Activated T-helper 9 cell treated with anti-CD3 and anti-CD28 coated beads, Interleukin-2, amount 50 U/mL, for 16 hours (primary cell): ENCODE data around the gene SLC25A15.

Source experiments
- DNase-seq: peaks from one replicate; pipeline ENCODE4 v3.0.0-alpha.2; 2020; ENCODE audit warnings: low read depth

The SLC25A15 gene

GRCh38 chr13:40789275-40790153 is at the start of gene SLC25A15:
Gene SLC25A15 (plus strand): TSS chr13:40789611. CDS start chr13:40793227, 3,616 bp downstream.
- peak; percentile 65 for DNase-seq

GRCh38 chr13:40749327-40749726 is 40.1 kb upstream of the SLC25A15 start:
- DNase-seq, result no peak

GRCh38 chr13:40755082-40755700 is 34.2 kb upstream of the SLC25A15 start:
- DNase-seq, result no peak

GRCh38 chr13:40756042-40756441 is 33.4 kb upstream of the SLC25A15 start:
- DNase-seq, result no peak

- no peak for DNase-seq
Measured at GRCh38 chr13:40758811-40759210, 30.6 kb upstream of the SLC25A15 start.

- no peak for DNase-seq
Measured at GRCh38 chr13:40762849-40763248, 26.6 kb upstream of the SLC25A15 start.

GRCh38 chr13:40764587-40765403 is 24.6 kb upstream of the SLC25A15 start:
- DNase-seq, result no peak

GRCh38 chr13:40765602-40766001 is 23.8 kb upstream of the SLC25A15 start:
- no peak for DNase-seq

GRCh38 chr13:40769970-40770369 is 19.4 kb upstream of the SLC25A15 start:
- no peak for DNase-seq

GRCh38 chr13:40770609-40770933 is 18.8 kb upstream of the SLC25A15 start:
- DNase-seq, result no peak

GRCh38 chr13:40770934-40771618 is 18.3 kb upstream of the SLC25A15 start, which contains the start of gene MRPS31:
Gene MRPS31 (minus strand): TSS chr13:40771190. CDS start chr13:40771136, 54 bp downstream.
- DNase-seq, result peak; percentile 92

- no peak for DNase-seq
Measured at GRCh38 chr13:40772765-40773473, 16.5 kb upstream of the SLC25A15 start.

- DNase-seq, result no peak
Measured at GRCh38 chr13:40774672-40775071, 14.7 kb upstream of the SLC25A15 start.

- no peak for DNase-seq
Measured at GRCh38 chr13:40776232-40776631, 13.2 kb upstream of the SLC25A15 start.

GRCh38 chr13:40776681-40777165 is 12.7 kb upstream of the SLC25A15 start:
- DNase-seq, result peak; percentile 47

GRCh38 chr13:40777166-40777808 is 12.1 kb upstream of the SLC25A15 start:
- no peak for DNase-seq

GRCh38 chr13:40777809-40778175 is 11.6 kb upstream of the SLC25A15 start:
- DNase-seq, result no peak

GRCh38 chr13:40779049-40779448 is 10.4 kb upstream of the SLC25A15 start:
- no peak for DNase-seq

GRCh38 chr13:40779796-40780285 is 9.6 kb upstream of the SLC25A15 start:
- no peak for DNase-seq

- no peak for DNase-seq
Measured at GRCh38 chr13:40780822-40781401, 8.5 kb upstream of the SLC25A15 start.
